DOHH2 (cell line): ENCODE measurements around the gene VTI1A.

Experiments
- H3F3A ChIP-seq: fragments of 200-600 bp; sonication (generic), shearing (Covaris generic); 2 replicates; pipeline ENCODE4 v1.6.0; 2016; ENCODE audit warnings: antibody characterized with exemption, mild to moderate bottlenecking; ENCODE audit not compliant: control insufficient read depth, insufficient read depth
- H3K27ac ChIP-seq: fragments of 200-600 bp; sonication (generic); 2 replicates; pipeline ENCODE4 v1.5.1; 2014; ENCODE audit warnings: low read depth, mild to moderate bottlenecking, low read length, moderate library complexity
- H3K27me3 ChIP-seq: fragments of 200-600 bp; sonication (generic); 2 replicates; pipeline ENCODE4 v1.6.1; 2014; ENCODE audit warnings: mild to moderate bottlenecking, low read length, mixed read lengths; ENCODE audit not compliant: control insufficient read depth
- H3K36me3 ChIP-seq: fragments of 200-600 bp; sonication (generic); 2 replicates; pipeline ENCODE4 v1.6.1; 2014; ENCODE audit warnings: mild to moderate bottlenecking, low read length, moderate library complexity, mixed read lengths; ENCODE audit not compliant: control insufficient read depth
- H3K4me1 ChIP-seq: fragments of 200-600 bp; sonication (generic); 2 replicates; pipeline ENCODE4 v1.6.1; 2014; ENCODE audit warnings: mild to moderate bottlenecking, low read length, mixed read lengths; ENCODE audit not compliant: control insufficient read depth
- H3K4me2 ChIP-seq: fragments of 200-600 bp; sonication (generic); 2 replicates; pipeline ENCODE4 v1.6.0; 2014; ENCODE audit warnings: mild to moderate bottlenecking, low read length, moderate library complexity
- H3K4me3 ChIP-seq: fragments of 200-600 bp; sonication (generic); 2 replicates; pipeline ENCODE4 v1.5.1; 2014; ENCODE audit warnings: mild to moderate bottlenecking, low read length, mixed read lengths
- H3K79me2 ChIP-seq: fragments of 200-600 bp; sonication (generic); 2 replicates; pipeline ENCODE4 v1.6.1; 2014; ENCODE audit warnings: mild to moderate bottlenecking, low read length, mixed read lengths; ENCODE audit not compliant: control insufficient read depth
- H3K9me2 ChIP-seq: fragments of 200-600 bp; sonication (generic); replicated peaks from 2 replicates; pipeline ENCODE4 v1.6.1; 2014; ENCODE audit warnings: mild to moderate bottlenecking, low read length, mixed read lengths; ENCODE audit not compliant: control insufficient read depth
- H3K9me3 ChIP-seq: fragments of 200-600 bp; sonication (generic); 2 replicates; pipeline ENCODE4 v1.6.1; 2014; ENCODE audit warnings: antibody characterized with exemption, low read length, mixed read lengths; ENCODE audit not compliant: control insufficient read depth, insufficient read depth
- H4K20me1 ChIP-seq: fragments of 200-600 bp; sonication (generic); 2 replicates; pipeline ENCODE4 v1.6.0; 2014; ENCODE audit warnings: low read depth, mild to moderate bottlenecking, antibody characterized with exemption, low read length, moderate library complexity; ENCODE audit not compliant: control insufficient read depth, insufficient read depth
- CTCF ChIP-seq: fragments of 200-600 bp; sonication (generic); IDR thresholded peaks from one replicate; pipeline ENCODE4 v1.5.1; 2014; ENCODE audit warnings: antibody characterized with exemption, mild to moderate bottlenecking, low read depth, low read length; ENCODE audit not compliant: poor library complexity, severe bottlenecking
- EZH2phosphoT487 ChIP-seq: fragments of 200-600 bp; sonication (generic); IDR thresholded peaks from 2 replicates; pipeline ENCODE4 v1.6.1; 2017; ENCODE audit warnings: borderline replicate concordance, mild to moderate bottlenecking, antibody characterized with exemption, low read length, moderate library complexity, mixed read lengths

Gene VTI1A

DNA sequence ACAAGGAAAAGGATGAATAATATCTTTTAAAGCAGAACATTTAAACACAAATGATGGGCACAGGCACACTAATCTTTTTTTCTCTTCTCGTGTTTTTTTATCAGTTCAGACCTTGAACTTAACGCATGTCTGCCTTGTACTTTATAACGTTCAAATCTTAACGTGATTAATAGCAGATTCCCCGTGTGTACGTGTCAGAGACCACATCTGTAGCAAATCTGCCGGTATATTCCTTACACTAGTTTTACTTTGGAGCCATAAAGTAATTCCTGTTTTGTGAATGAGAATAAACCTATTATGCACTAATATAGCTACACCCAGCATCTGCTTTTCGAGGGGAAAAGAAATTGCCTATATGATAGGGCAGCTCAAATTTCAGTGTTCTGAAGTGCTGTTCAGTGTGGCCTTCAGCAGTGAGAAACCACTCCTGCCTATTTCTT lies 337.0 kb downstream of the VTI1A start:
- no peaks in the 10 kb centered on the region for H4K20me1 ChIP-seq
- H3K4me1 ChIP-seq = no peaks in the 10 kb centered on the region
- no peaks in the 10 kb centered on the region for H3K9me3 ChIP-seq
- no peaks in the 10 kb centered on the region for H3K9me2 ChIP-seq
- H3K4me3 ChIP-seq = no peak overlapping the region
- no peaks in the 10 kb centered on the region for H3K36me3 ChIP-seq
- H3K27me3 ChIP-seq = no peaks in the 10 kb centered on the region
- no peak overlapping the region for H3K4me2 ChIP-seq
- no peaks in the 10 kb centered on the region for H3K79me2 ChIP-seq
- no peaks in the 10 kb centered on the region for H3F3A ChIP-seq
- no peak overlapping the region for H3K27ac ChIP-seq
- TF ChIP-seq CTCF (no peak), EZH2phosphoT487 (no peak)

- Histone ChIP-seq H3K4me3 (no peak overlapping the region), H3K27me3 (no peaks in the 10 kb centered on the region), H4K20me1 (no peaks in the 10 kb centered on the region), H3K9me3 (no peaks in the 10 kb centered on the region), H3K36me3 (no peaks in the 10 kb centered on the region), H3K4me2 (no peak overlapping the region), H3K27ac (no peak overlapping the region), H3F3A (no peaks in the 10 kb centered on the region), H3K79me2 (no peaks in the 10 kb centered on the region), H3K4me1 (no peaks in the 10 kb centered on the region), H3K9me2 (no peaks in the 10 kb centered on the region)
- TF ChIP-seq CTCF (no peak), EZH2phosphoT487 (no peak)
Measured at GRCh38 chr10:112785089-112785488, 338.1 kb downstream of the VTI1A start.

- H3K4me2 ChIP-seq = no peak overlapping the region
- no peak overlapping the region for H3K4me3 ChIP-seq
- no peaks in the 10 kb centered on the region for H3F3A ChIP-seq
- no peaks in the 10 kb centered on the region for H3K9me2 ChIP-seq
- H3K79me2 ChIP-seq = no peaks in the 10 kb centered on the region
- no peaks in the 10 kb centered on the region for H3K27me3 ChIP-seq
- H3K9me3 ChIP-seq = no peaks in the 10 kb centered on the region
- TF ChIP-seq EZH2phosphoT487 (no peak), CTCF (no peak)
- no peak overlapping the region for H3K27ac ChIP-seq
- no peaks in the 10 kb centered on the region for H4K20me1 ChIP-seq
- no peaks in the 10 kb centered on the region for H3K4me1 ChIP-seq
- no peaks in the 10 kb centered on the region for H3K36me3 ChIP-seq
Measured at GRCh38 chr10:112789248-112789647, 342.2 kb downstream of the VTI1A start.

GRCh38 chr10:112790030-112790429 lies 343.0 kb downstream of the VTI1A start:
- H3F3A ChIP-seq = no peaks in the 10 kb centered on the region

More at GRCh38 chr10:112790030-112790429, 343.0 kb downstream of the VTI1A start:
- H4K20me1 ChIP-seq = no peaks in the 10 kb centered on the region
- no peak overlapping the region for H3K4me3 ChIP-seq
- no peaks in the 10 kb centered on the region for H3K4me1 ChIP-seq
- H3K9me3 ChIP-seq = no peaks in the 10 kb centered on the region
- no peaks in the 10 kb centered on the region for H3K79me2 ChIP-seq
- H3K4me2 ChIP-seq = no peak overlapping the region
- H3K9me2 ChIP-seq = no peaks in the 10 kb centered on the region
- TF ChIP-seq EZH2phosphoT487 = no peak
- TF ChIP-seq CTCF = no peak
- no peak overlapping the region for H3K27ac ChIP-seq
- no peaks in the 10 kb centered on the region for H3K36me3 ChIP-seq
- H3K27me3 ChIP-seq = no peaks in the 10 kb centered on the region
